Mononuclear cell (primary cell): ENCODE measurements around the gene OBP2A. TPM values are rescaled to one million over a fixed set of nuclear protein-coding genes. Genes with fewer than 3 reads are reported as not detected.

Source experiments
- H3K27me3 ChIP-seq: 2 replicates; pipeline ENCODE4 v1.6.0; 2011; ENCODE audit warnings: low read length, control low read depth; ENCODE audit not compliant: insufficient read depth
- H3K4me1 ChIP-seq: 2 replicates; pipeline ENCODE4 v1.5.1; 2011; ENCODE audit warnings: mild to moderate bottlenecking, low read length, control low read depth; ENCODE audit not compliant: insufficient read depth
- H3K4me3 ChIP-seq: 2 replicates; pipeline ENCODE4 v1.5.1; 2011; ENCODE audit warnings: mild to moderate bottlenecking, low read length, moderate library complexity
- H3K9me3 ChIP-seq: 2 replicates; pipeline ENCODE4 v1.5.1; 2011; ENCODE audit warnings: low read depth, mild to moderate bottlenecking, control low read depth, low read length
- total RNA-seq: library from RNA; depleted of rRNA; stranded (reverse); fragments of >200 nt; gene quantifications from one replicate; pipeline ENCODE4 v1.2.3, GENCODE V29; 2012

Gene OBP2A
- total RNA-seq, 1 donor, result not detected

- Histone ChIP-seq H3K27me3 (no peaks in the 10 kb centered on the region), H3K4me3 (no peak overlapping the region), H3K4me1 (no peaks in the 10 kb centered on the region), H3K9me3 (no peaks in the 10 kb centered on the region)
Observed at GRCh38 chr9:135552021-135552697, 6.2 kb downstream of the OBP2A start.

- Histone ChIP-seq H3K4me3 (no peak overlapping the region), H3K4me1 (no peaks in the 10 kb centered on the region), H3K9me3 (no peaks in the 10 kb centered on the region), H3K27me3 (no peaks in the 10 kb centered on the region)
Observed at GRCh38 chr9:135552698-135553171, 6.8 kb downstream of the OBP2A start.

GRCh38 chr9:135554718-135555117 is 8.8 kb downstream of the OBP2A start:
- Histone ChIP-seq H3K4me3 (no peak overlapping the region), H3K4me1 (no peaks in the 10 kb centered on the region), H3K27me3 (no peaks in the 10 kb centered on the region)

DNA sequence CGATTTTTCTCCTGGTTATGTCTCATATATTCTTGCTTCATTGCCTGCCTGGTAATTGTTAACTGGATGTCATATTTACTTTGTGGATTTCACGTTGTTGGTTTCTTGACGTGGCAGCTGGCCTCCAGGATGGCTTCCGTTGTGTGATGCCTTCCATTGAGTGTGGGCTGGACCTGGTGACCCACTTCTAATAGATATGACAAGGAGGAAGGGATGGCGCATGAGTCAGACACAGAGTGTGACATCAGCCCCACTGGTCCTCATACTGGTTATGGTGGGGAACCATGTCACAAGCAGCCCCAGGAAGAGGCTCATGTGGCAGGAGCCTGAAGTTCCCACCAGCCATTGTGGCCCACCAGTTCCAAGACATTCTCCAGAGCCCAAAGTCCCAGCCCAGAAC is 9.3 kb downstream of the OBP2A start:
- Histone ChIP-seq H3K4me1 (no peaks in the 10 kb centered on the region), H3K27me3 (no peaks in the 10 kb centered on the region), H3K4me3 (no peak overlapping the region), H3K9me3 (no peaks in the 10 kb centered on the region)

More at GRCh38 chr9:135554718-135555117, 8.8 kb downstream of the OBP2A start:
- no peaks in the 10 kb centered on the region for H3K9me3 ChIP-seq

- H3K4me3 ChIP-seq, result no peak overlapping the region
- H3K27me3 ChIP-seq, result no peaks in the 10 kb centered on the region
- no peaks in the 10 kb centered on the region for H3K9me3 ChIP-seq
- H3K4me1 ChIP-seq, result no peaks in the 10 kb centered on the region
Observed at GRCh38 chr9:135555910-135556309, 10.0 kb downstream of the OBP2A start.

GRCh38 chr9:135559606-135560005 is 13.7 kb downstream of the OBP2A start:
- Histone ChIP-seq H3K4me3 (no peak overlapping the region), H3K27me3 (no peaks in the 10 kb centered on the region), H3K4me1 (no peaks in the 10 kb centered on the region), H3K9me3 (no peaks in the 10 kb centered on the region)

GRCh38 chr9:135561391-135562234 is 15.7 kb downstream of the OBP2A start, which contains the start of gene PAEP:
Gene PAEP (plus strand): TSS chr9:135561756.
- no peak within 1 kb of the TSS for H3K4me3 ChIP-seq
- no peaks in the 10 kb centered on the region for H3K9me3 ChIP-seq
- no peaks in the 10 kb centered on the region for H3K27me3 ChIP-seq
- H3K4me1 ChIP-seq, result no peaks in the 10 kb centered on the region

- Histone ChIP-seq H3K4me3 (no peak overlapping the region), H3K4me1 (no peaks in the 10 kb centered on the region), H3K27me3 (no peaks in the 10 kb centered on the region), H3K9me3 (no peaks in the 10 kb centered on the region)
Observed at GRCh38 chr9:135562235-135562745, 16.4 kb downstream of the OBP2A start.

DNA sequence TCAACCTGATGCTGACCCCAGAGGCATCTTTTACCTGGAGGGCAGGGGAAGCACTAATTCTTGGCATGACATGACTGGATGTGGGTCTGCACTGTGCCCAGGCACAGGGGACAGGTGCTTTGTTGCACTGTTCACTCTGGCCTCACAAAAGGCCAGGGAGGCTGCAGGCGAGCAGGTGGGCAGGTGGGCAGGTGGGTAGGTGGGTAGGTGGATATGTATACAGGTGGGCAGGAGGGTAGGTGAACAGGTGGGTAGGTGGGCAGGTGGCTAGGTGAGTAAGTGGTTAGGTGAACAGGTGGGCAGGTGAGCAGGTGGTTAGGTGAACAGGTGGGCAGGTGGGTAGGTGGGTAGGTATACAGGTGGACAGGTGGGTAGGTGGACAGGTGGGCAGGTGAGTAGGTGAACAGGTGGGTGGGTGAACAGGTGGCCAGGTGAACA is 17.1 kb downstream of the OBP2A start:
- Histone ChIP-seq H3K4me1 (no peaks in the 10 kb centered on the region), H3K27me3 (no peaks in the 10 kb centered on the region), H3K9me3 (no peaks in the 10 kb centered on the region), H3K4me3 (no peak overlapping the region)

GRCh38 chr9:135563858-135564257 is 17.9 kb downstream of the OBP2A start:
- no peak overlapping the region for H3K4me3 ChIP-seq
- no peaks in the 10 kb centered on the region for H3K27me3 ChIP-seq
- no peaks in the 10 kb centered on the region for H3K4me1 ChIP-seq
- H3K9me3 ChIP-seq, result no peaks in the 10 kb centered on the region

DNA sequence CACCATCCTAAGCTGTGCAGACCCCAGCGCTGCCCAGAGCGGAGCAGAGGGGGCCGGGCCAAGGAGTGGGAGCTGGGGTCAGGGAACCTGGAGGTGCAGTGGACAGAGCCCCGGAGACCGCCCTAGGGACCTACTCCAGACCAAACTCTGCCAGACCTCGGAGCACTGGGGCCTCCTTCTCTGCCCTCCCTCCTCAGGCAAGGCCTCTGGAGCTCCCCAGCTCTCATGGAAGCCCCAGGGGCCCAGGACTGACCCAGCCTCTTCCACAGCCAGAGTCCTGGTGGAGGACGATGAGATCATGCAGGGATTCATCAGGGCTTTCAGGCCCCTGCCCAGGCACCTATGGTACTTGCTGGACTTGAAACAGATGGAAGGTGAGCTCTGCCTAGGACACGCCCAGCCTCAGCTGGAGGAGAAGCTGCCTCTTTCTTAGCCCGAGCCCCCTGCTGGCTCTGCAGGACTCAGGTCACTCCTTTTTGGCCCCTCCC is 19.3 kb downstream of the OBP2A start:
- H3K27me3 ChIP-seq, result no peaks in the 10 kb centered on the region
- no peaks in the 10 kb centered on the region for H3K9me3 ChIP-seq
- no peak overlapping the region for H3K4me3 ChIP-seq
- H3K4me1 ChIP-seq, result no peaks in the 10 kb centered on the region

DNA sequence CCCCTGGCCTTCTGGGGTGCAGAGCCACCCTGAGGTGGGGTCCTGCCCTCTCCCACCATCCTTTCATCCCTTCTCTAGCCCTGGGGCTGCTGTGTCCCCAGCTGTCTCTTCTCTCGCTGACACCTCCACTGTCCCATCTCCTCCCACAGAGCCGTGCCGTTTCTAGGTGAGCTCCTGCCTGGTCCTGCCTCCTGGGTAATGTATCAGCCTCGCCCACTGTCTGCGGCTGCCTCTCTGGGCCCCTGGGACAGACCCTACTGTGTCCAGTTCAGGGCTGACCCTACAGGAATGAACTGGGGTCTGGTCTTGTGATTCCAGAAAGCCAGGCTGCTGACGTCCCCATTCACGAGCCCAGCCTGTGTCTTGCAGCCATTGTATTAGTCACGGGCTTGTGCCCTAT is 19.7 kb downstream of the OBP2A start:
- H3K4me3 ChIP-seq, result no peak overlapping the region
- H3K27me3 ChIP-seq, result no peaks in the 10 kb centered on the region
- H3K9me3 ChIP-seq, result no peaks in the 10 kb centered on the region
- H3K4me1 ChIP-seq, result no peaks in the 10 kb centered on the region

DNA sequence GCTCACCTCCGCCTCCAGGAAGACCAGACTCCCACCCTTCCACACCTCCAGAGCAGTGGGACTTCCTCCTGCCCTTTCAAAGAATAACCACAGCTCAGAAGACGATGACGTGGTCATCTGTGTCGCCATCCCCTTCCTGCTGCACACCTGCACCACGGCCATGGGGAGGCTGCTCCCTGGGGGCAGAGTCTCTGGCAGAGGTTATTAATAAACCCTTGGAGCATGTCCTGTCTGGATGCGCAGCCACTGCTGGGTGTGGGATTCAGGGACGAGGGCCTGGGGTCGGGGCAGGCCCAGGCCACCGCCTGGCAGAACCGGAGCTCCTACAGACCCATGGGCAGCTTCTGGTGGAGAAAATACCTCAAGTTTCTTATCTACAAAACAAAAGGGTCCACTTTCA is 20.6 kb downstream of the OBP2A start:
- H3K4me3 ChIP-seq, result no peak overlapping the region
- no peaks in the 10 kb centered on the region for H3K9me3 ChIP-seq
- H3K27me3 ChIP-seq, result no peaks in the 10 kb centered on the region
- H3K4me1 ChIP-seq, result no peaks in the 10 kb centered on the region

GRCh38 chr9:135567311-135567710 is 21.4 kb downstream of the OBP2A start:
- no peaks in the 10 kb centered on the region for H3K27me3 ChIP-seq

DNA sequence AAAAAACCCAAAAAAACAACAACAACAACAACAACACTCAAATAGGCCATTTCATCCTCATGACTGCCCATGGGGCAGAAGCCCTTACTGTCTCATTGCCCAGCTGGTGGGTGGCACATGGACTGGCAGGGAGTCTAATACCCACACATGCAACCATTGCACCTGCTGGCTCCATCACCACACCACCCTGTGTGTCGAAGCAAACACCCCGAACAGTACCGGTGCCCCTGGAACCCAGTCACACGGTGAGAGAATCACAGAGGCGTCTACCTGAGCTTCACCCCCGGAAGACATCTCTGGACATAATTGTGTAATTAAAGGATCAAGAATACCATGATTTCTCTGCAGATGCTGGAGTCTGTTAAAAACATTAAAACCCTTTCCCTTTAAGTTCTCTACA is 22.1 kb downstream of the OBP2A start:
- Histone ChIP-seq H3K4me3 (no peak overlapping the region), H3K4me1 (no peaks in the 10 kb centered on the region), H3K27me3 (no peaks in the 10 kb centered on the region), H3K9me3 (no peaks in the 10 kb centered on the region)

More at GRCh38 chr9:135567311-135567710, 21.4 kb downstream of the OBP2A start:
- H3K4me3 ChIP-seq, result no peak overlapping the region
- no peaks in the 10 kb centered on the region for H3K9me3 ChIP-seq
- no peaks in the 10 kb centered on the region for H3K4me1 ChIP-seq
